ENCODE measurements around the gene NUCB1. TPM values are rescaled to one million over a fixed set of nuclear protein-coding genes. Genes with fewer than 3 reads are reported as not detected.

The NUCB1 gene
- total and polyA plus RNA-seq, 7 donors: 49.9 to 143 (median 97.1) TPM

- 1% methylated on average over 41 to 43 of the region's 43 CpGs for WGBS, 3 donors
- Histone ChIP-seq H3K9me3 (no peaks in the 10 kb centered on the region), H3K4me1 (no peaks in the 10 kb centered on the region), H3K4me3 (peak within 1 kb of the TSS; percentile 64), H3K27me3 (ENCODE audit: insufficient read depth in 3 of 3, low read length in 2 of 3) (peaks cover 0 to 1% (median 0%) of the 10 kb centered on the region in 3 donors), H3K36me3 (ENCODE audit: insufficient read depth in 1 of 2, low read depth in 1 of 2) (no peaks in the 10 kb centered on the region), H3K27ac (no peak within 1 kb of the TSS)
- peak; percentile 72 to 83 (median 75) for ATAC-seq
- intact Hi-C loops (cut with DNase I): no loop called here
- no peak for TF ChIP-seq CTCF (IDR thresholded peaks at IDR 0.05)
- DNase-seq: peak; percentile 55 to 72
Measured at GRCh38 chr19:48933382-48933932, 33.3 kb downstream of the NUCB1 start, which contains the start of gene DHDH. Gene DHDH (plus strand): TSS chr19:48933699. CDS start chr19:48933722, 23 bp downstream.

- no peak for ATAC-seq
- intact Hi-C loops (cut with DNase I): no loop called here
Measured at GRCh38 chr19:48934837-48935236, 34.7 kb downstream of the NUCB1 start.

DNA sequence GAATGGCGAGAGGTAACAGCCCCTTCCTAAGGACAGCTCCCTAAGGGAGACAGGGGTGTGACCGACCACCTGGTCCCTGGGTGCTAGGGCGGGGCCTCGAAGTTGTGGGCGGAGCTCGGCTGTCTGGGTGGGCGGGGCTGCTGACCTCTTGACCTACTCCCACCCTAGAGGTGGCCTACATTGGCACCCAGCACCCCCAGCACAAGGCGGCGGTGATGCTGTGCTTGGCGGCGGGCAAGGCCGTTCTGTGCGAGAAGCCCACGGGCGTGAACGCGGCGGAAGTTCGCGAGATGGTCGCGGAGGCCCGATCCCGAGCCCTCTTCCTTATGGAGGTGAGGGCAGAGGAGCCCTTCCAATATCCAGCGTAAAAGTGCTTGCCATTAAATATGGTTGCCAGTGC is 35.8 kb downstream of the NUCB1 start:
- intact Hi-C loops (cut with DNase I): no loop called here
- no peak for TF ChIP-seq CTCF (IDR thresholded peaks at IDR 0.05)
- Histone ChIP-seq H3K9me3 (no peaks in the 10 kb centered on the region), H3K4me1 (no peaks in the 10 kb centered on the region), H3K27ac (no peak overlapping the region), H3K36me3 (ENCODE audit: insufficient read depth in 1 of 2, low read depth in 1 of 2) (no peaks in the 10 kb centered on the region), H3K27me3 (ENCODE audit: insufficient read depth in 3 of 3, low read length in 2 of 3) (peaks cover 0 to 1% (median 0%) of the 10 kb centered on the region in 3 donors), H3K4me3 (no peak overlapping the region)
- DNase-seq (no peak), ATAC-seq (no peak)
- WGBS, 3 donors: 95 to 97% (median 96%) methylated on average over 25 of the region's 25 CpGs

More at GRCh38 chr19:48934837-48935236, 34.7 kb downstream of the NUCB1 start:
- peaks cover 0 to 1% (median 0%) of the 10 kb centered on the region in 3 donors for H3K27me3 ChIP-seq (ENCODE audit: insufficient read depth in 3 of 3, low read length in 2 of 3)
- DNase-seq: no peak
- no peaks in the 10 kb centered on the region for H3K36me3 ChIP-seq (ENCODE audit: insufficient read depth in 1 of 2, low read depth in 1 of 2)
- H3K9me3 ChIP-seq: no peaks in the 10 kb centered on the region
- WGBS, 3 donors: 74 to 78% (median 75%) methylated on average over 19 of the region's 19 CpGs
- no peaks in the 10 kb centered on the region for H3K4me1 ChIP-seq
- H3K27ac ChIP-seq: no peak overlapping the region
- no peak overlapping the region for H3K4me3 ChIP-seq
- TF ChIP-seq CTCF (IDR thresholded peaks at IDR 0.05): no peak

- Histone ChIP-seq H3K36me3 (ENCODE audit: insufficient read depth in 1 of 2, low read depth in 1 of 2) (no peaks in the 10 kb centered on the region), H3K4me1 (no peaks in the 10 kb centered on the region), H3K27me3 (ENCODE audit: insufficient read depth in 3 of 3, low read length in 2 of 3) (peaks cover 0 to 1% (median 0%) of the 10 kb centered on the region in 3 donors), H3K9me3 (no peaks in the 10 kb centered on the region), H3K27ac (no peak overlapping the region), H3K4me3 (no peak overlapping the region)
- intact Hi-C loops (cut with DNase I): no loop called here
- no peak for TF ChIP-seq CTCF (IDR thresholded peaks at IDR 0.05)
- DNase-seq (no peak), ATAC-seq (no peak)
- 78 to 94% (median 80%) methylated on average over 7 of the region's 7 CpGs for WGBS, 3 donors
Measured at GRCh38 chr19:48938256-48938655, 38.1 kb downstream of the NUCB1 start.

GRCh38 chr19:48940902-48941301 is 40.8 kb downstream of the NUCB1 start:
- intact Hi-C loops (cut with DNase I): no loop called here
- H3K4me1 ChIP-seq: no peaks in the 10 kb centered on the region
- TF ChIP-seq CTCF (IDR thresholded peaks at IDR 0.05): no peak
- no peak for ATAC-seq
- no peak overlapping the region for H3K4me3 ChIP-seq
- WGBS, 3 donors: 86 to 91% (median 91%) methylated on average over 5 of the region's 5 CpGs
- H3K9me3 ChIP-seq: no peaks in the 10 kb centered on the region
- no peak for DNase-seq
- H3K27ac ChIP-seq: no peak overlapping the region
- no peaks in the 10 kb centered on the region for H3K36me3 ChIP-seq (ENCODE audit: insufficient read depth in 1 of 2, low read depth in 1 of 2)
- H3K27me3 ChIP-seq (ENCODE audit: insufficient read depth in 3 of 3, low read length in 2 of 3): no peaks in the 10 kb centered on the region

Measured in psoas muscle (tissue), 8 donors.